HepG2 (cell line): ENCODE results near the gene TULP3. TPM values are rescaled to one million over a fixed set of nuclear protein-coding genes. Genes with fewer than 3 reads are reported as not detected.
A peak's percentile ranks its signal among the peaks of the same experiment; 100 is the strongest.

Source experiments
- CREBL2 ChIP-seq: sonication (generic); formaldehyde crosslinking; IDR thresholded peaks from 2 replicates; pipeline ENCODE4 v1.8.1; 2023; ENCODE audit warnings: missing genetic modification reagents, mild to moderate bottlenecking, borderline replicate concordance
- HNF4G ChIP-seq, 2 experiments: sonication (generic) in 1 of 2; formaldehyde crosslinking in 1 of 2; IDR thresholded peaks; 2 replicates each; pipeline versions ENCODE4 v1.4.0 to v1.6.1; 2011 to 2020; ENCODE audit warnings: borderline replicate concordance in 2 of 2, low read depth in 2 of 2, mild to moderate bottlenecking in 2 of 2, low read length in 1 of 2, missing genetic modification reagents in 1 of 2, moderate library complexity in 1 of 2
- IRF2 ChIP-seq: IDR thresholded peaks from 2 replicates; pipeline ENCODE4 v1.6.1; 2018; ENCODE audit warnings: missing genetic modification reagents, missing compliant biosample characterization
- KAT8 ChIP-seq: IDR thresholded peaks from 2 replicates; pipeline ENCODE4 v1.6.1; 2016; ENCODE audit warnings: missing genetic modification reagents, missing compliant biosample characterization
- MBD4 ChIP-seq: IDR thresholded peaks from 2 replicates; pipeline ENCODE4 v1.6.1; 2012; ENCODE audit warnings: low read length, inconsistent platforms, borderline replicate concordance
- PAX8 ChIP-seq: sonication (generic); formaldehyde crosslinking; IDR thresholded peaks from 2 replicates; pipeline ENCODE4 v1.8.0; 2022; ENCODE audit warnings: mild to moderate bottlenecking, missing genetic modification reagents, borderline replicate concordance
- SNAI1 ChIP-seq: sonication (generic); formaldehyde crosslinking; IDR thresholded peaks from 2 replicates; pipeline ENCODE4 v1.5.0; 2020; ENCODE audit warnings: mild to moderate bottlenecking, missing genetic modification reagents, borderline replicate concordance
- TBX2 ChIP-seq: sonication (generic); formaldehyde crosslinking; IDR thresholded peaks from 2 replicates; pipeline ENCODE4 v1.5.0; 2020; ENCODE audit warnings: missing genetic modification reagents, mild to moderate bottlenecking, borderline replicate concordance
- TOE1 ChIP-seq: sonication (generic); formaldehyde crosslinking; IDR thresholded peaks from 2 replicates; pipeline ENCODE4 v1.4.0; 2020; ENCODE audit warnings: mild to moderate bottlenecking, missing genetic modification reagents
- TRAFD1 ChIP-seq: sonication (generic); formaldehyde crosslinking; IDR thresholded peaks from 2 replicates; pipeline ENCODE4 v1.5.1; 2020; ENCODE audit warnings: missing genetic modification reagents, mild to moderate bottlenecking, borderline replicate concordance
- ZBTB40 ChIP-seq, 2 experiments: fragments of 450-650 bp in 1 of 2; sonication (generic) in 1 of 2; formaldehyde crosslinking in 1 of 2; IDR thresholded peaks; 2 replicates each; pipeline versions ENCODE4 v1.6.1 to v1.8.0; 2016 to 2022; ENCODE audit warnings: antibody characterized with exemption in 1 of 2, mild to moderate bottlenecking in 1 of 2, missing genetic modification reagents in 1 of 2
- ZFYVE20 ChIP-seq: sonication (generic); formaldehyde crosslinking; IDR thresholded peaks from 2 replicates; pipeline ENCODE4 v1.8.0; 2023; ENCODE audit warnings: low read depth, mild to moderate bottlenecking, moderate library complexity, missing genetic modification reagents, borderline replicate concordance
- ZNF766 ChIP-seq: sonication (generic); formaldehyde crosslinking; IDR thresholded peaks from 2 replicates; pipeline ENCODE4 v1.5.0; 2020; ENCODE audit warnings: missing genetic modification reagents, borderline replicate concordance
- ZNF792 ChIP-seq: IDR thresholded peaks from 2 replicates; pipeline ENCODE4 v1.6.1; 2016
- polyA plus RNA-seq, 8 experiments: library from polyadenylated mRNA; depleted of rRNA in 3 of 8; stranded (reverse) in 7 of 8; unstranded in 1 of 8; fragments of >200 nt; fragmentation: Illumina TruSeq in 4 of 8; extraction: Trizol in 4 of 8; gene quantifications; 2 replicates each; pipeline versions ENCODE4 v1.2.1 to v1.2.3, GENCODE V29; 2011 to 2016; ENCODE audit warnings: low read depth in 4 of 8, missing spikeins in 1 of 8, mixed read lengths in 1 of 8; ENCODE audit not compliant: insufficient read depth in 1 of 8
- total RNA-seq, 5 experiments: library from RNA; depleted of rRNA; stranded (reverse); fragments of >200 nt; fragmentation: Illumina TruSeq; extraction: Trizol; gene quantifications; 2 replicates each; pipeline ENCODE4 v1.2.3, GENCODE V29; 2016; ENCODE audit warnings: low read depth in 1 of 5
- TF ChIP-seq, protein P1 (sequence below): sonication (generic); formaldehyde crosslinking; IDR thresholded peaks from 2 replicates; pipeline ENCODE4 v1.8.0; 2022; ENCODE audit warnings: mild to moderate bottlenecking, missing genetic modification reagents, moderate library complexity

Gene TULP3
- total and polyA plus RNA-seq, 2 of the 13 experiments (the other 11 are each of a cell fraction or from before 2014, with no cell fraction given): 11.2 to 13.2 TPM

DNA sequence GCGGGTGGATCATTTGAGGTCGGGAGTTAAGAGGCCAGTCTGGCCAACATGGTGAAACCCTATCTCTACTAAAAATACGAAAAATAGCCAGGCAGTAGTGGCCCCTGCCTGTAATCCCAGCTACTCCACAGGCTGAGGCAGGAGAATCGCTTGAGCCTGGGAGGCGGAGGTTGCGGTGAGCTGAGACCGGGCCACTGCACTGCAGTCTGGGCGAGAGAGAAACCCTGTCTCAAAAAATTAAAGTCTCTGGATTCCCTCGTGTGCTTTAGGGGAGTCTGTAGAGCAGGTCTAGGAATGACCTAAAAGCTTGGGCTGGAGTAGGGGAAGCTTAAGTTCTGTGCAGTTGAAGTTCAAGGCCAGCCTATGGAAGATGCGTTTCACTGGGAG lies 697 bp upstream of the TULP3 start (continued):
- 0 out of 2 replicates have a peak, but pooled peaks have one; percentile 3 for TF ChIP-seq ZNF792 (CRISPR knock-in tag)
- TF ChIP-seq ZBTB40 (IDR thresholded peaks at IDR 0.05): no peak
- no peak for TF ChIP-seq ZBTB40 (CRISPR knock-in tag; IDR thresholded peaks at IDR 0.05)
- 0 out of 2 replicates have a peak, but pooled peaks have one; percentile 0 for TF ChIP-seq SNAI1 (CRISPR knock-in tag)
- TF ChIP-seq, protein P1, sequence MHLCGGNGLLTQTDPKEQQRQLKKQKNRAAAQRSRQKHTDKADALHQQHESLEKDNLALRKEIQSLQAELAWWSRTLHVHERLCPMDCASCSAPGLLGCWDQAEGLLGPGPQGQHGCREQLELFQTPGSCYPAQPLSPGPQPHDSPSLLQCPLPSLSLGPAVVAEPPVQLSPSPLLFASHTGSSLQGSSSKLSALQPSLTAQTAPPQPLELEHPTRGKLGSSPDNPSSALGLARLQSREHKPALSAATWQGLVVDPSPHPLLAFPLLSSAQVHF (CRISPR knock-in tag): no peak
- no peak for TF ChIP-seq TBX2 (CRISPR knock-in tag)
- no peak for TF ChIP-seq TRAFD1
- no peak for TF ChIP-seq MBD4
- no peak for TF ChIP-seq ZFYVE20
- TF ChIP-seq PAX8 (CRISPR knock-in tag): no peak
- TF ChIP-seq IRF2 (CRISPR knock-in tag): no peak
- no peak for TF ChIP-seq KAT8
- TF ChIP-seq HNF4G (IDR thresholded peaks at IDR 0.05; ENCODE audit: borderline replicate concordance, low read depth, low read length): no peak
- 0 out of 2 replicates have a peak, but pooled peaks have one; percentile 9 for TF ChIP-seq HNF4G (CRISPR knock-in tag; IDR thresholded peaks at IDR 0.05; ENCODE audit: borderline replicate concordance, low read depth)
- 0 out of 2 replicates have a peak, but pooled peaks have one; percentile 40 for TF ChIP-seq TOE1 (CRISPR knock-in tag)
- TF ChIP-seq CREBL2 (CRISPR knock-in tag): no peak
- 0 out of 2 replicates have a peak, but pooled peaks have one; percentile 1 for TF ChIP-seq ZNF766 (CRISPR knock-in tag)
